Activated CD4-positive, alpha-beta T cell treated with anti-CD3 and anti-CD28 coated beads, Interleukin-2, amount 10 ng/mL, durations not matched to agents 7 days and 5 days (primary cell): ENCODE data around the gene PLAAT2. TPM values are rescaled to one million over a fixed set of nuclear protein-coding genes. Genes with fewer than 3 reads are reported as not detected.
"Not testable (repeated sequence)": the region's sequence is repeated elsewhere in the genome, so short reads cannot be mapped to it uniquely, and the experiment has no call there.

ENCODE experiments used
- CTCF ChIA-PET: fragments of 350-600 bp; sonication (Branson Sonifier 250); formaldehyde crosslinking; loops from one replicate; lab custom pipeline; 2021; ENCODE audit warnings: antibody characterized with exemption; lab: Charles Lee
- POLR2A ChIA-PET: fragments of 350-600 bp; sonication (Branson Sonifier 250); formaldehyde crosslinking; loops from one replicate; lab custom pipeline; 2021; ENCODE audit warnings: antibody characterized with exemption; lab: Charles Lee
- DNase-seq: peaks from one replicate; pipeline ENCODE4 v3.0.0-alpha.2; 2020
- H3K27ac Mint-ChIP-seq: one replicate; pipeline ENCODE4 v1.8.0; 2021; ENCODE audit warnings: mild to moderate bottlenecking, moderate library complexity, mixed read lengths
- H3K27me3 Mint-ChIP-seq: one replicate; pipeline ENCODE4 v1.8.0; 2021; ENCODE audit warnings: mixed read lengths
- H3K36me3 Mint-ChIP-seq: one replicate; pipeline ENCODE4 v1.8.0; 2021; ENCODE audit warnings: low read depth, mixed read lengths
- H3K4me1 Mint-ChIP-seq: one replicate; pipeline ENCODE4 v1.8.0; 2021; ENCODE audit warnings: mixed read lengths
- H3K4me3 Mint-ChIP-seq: one replicate; pipeline ENCODE4 v1.8.0; 2021; ENCODE audit warnings: mild to moderate bottlenecking, moderate library complexity, mixed read lengths
- H3K9me3 Mint-ChIP-seq: one replicate; pipeline ENCODE4 v1.8.0; 2021; ENCODE audit warnings: mixed read lengths
- total RNA-seq, 2 experiments: library from RNA; stranded (reverse); gene quantifications; one replicate each; pipeline ENCODE4 v1.2.3, GENCODE V29; 2021

Gene PLAAT2
- total RNA-seq, 2 experiments from 2014 or later: 0.29 TPM; not detected in 1

- Mint-ChIP-seq H3K36me3 (no peaks in the 10 kb centered on the region), H3K9me3 (no peaks in the 10 kb centered on the region), H3K27ac (no peak overlapping the region), H3K4me1 (no peaks in the 10 kb centered on the region), H3K4me3 (no peak overlapping the region), H3K27me3 (no peaks in the 10 kb centered on the region)
- DNase-seq: no peak
- CTCF ChIA-PET: interaction anchor here (0.9 kb wide), 1 partner anchor 14 kb away, joined by 3 read pairs; no protein-coding TSS in a partner anchor
- POLR2A ChIA-PET: no interaction called here
Observed at GRCh38 chr11:63598556-63598955, 35.4 kb upstream of the PLAAT2 start.

- H3K27me3 Mint-ChIP-seq: no peaks in the 10 kb centered on the region
- DNase-seq: no peak
- H3K36me3 Mint-ChIP-seq: no peaks in the 10 kb centered on the region
- no peak overlapping the region for H3K27ac Mint-ChIP-seq
- H3K4me1 Mint-ChIP-seq: peaks cover 2% of the 10 kb centered on the region
- CTCF ChIA-PET: no interaction called here
- POLR2A ChIA-PET: no interaction called here
- H3K9me3 Mint-ChIP-seq: no peaks in the 10 kb centered on the region
- H3K4me3 Mint-ChIP-seq: no peak overlapping the region
Observed at GRCh38 chr11:63595296-63595695, 32.1 kb upstream of the PLAAT2 start.

- ChIA-PET CTCF (no interaction called here), POLR2A (no interaction called here)
- Mint-ChIP-seq H3K4me3 (no peak overlapping the region), H3K36me3 (no peaks in the 10 kb centered on the region), H3K4me1 (peaks cover 2% of the 10 kb centered on the region), H3K9me3 (no peaks in the 10 kb centered on the region), H3K27ac (no peak overlapping the region), H3K27me3 (no peaks in the 10 kb centered on the region)
- no peak for DNase-seq
Observed at GRCh38 chr11:63592975-63593395, 29.8 kb upstream of the PLAAT2 start.

- no peak overlapping the region for H3K27ac Mint-ChIP-seq
- ChIA-PET POLR2A (interaction anchor here (0.7 kb wide), 1 partner anchor 107 kb away, joined by 3 read pairs; no protein-coding TSS in a partner anchor), CTCF (no interaction called here)
- no peaks in the 10 kb centered on the region for H3K9me3 Mint-ChIP-seq
- H3K4me1 Mint-ChIP-seq: peaks cover 2% of the 10 kb centered on the region
- no peaks in the 10 kb centered on the region for H3K27me3 Mint-ChIP-seq
- H3K36me3 Mint-ChIP-seq: no peaks in the 10 kb centered on the region
- no peak overlapping the region for H3K4me3 Mint-ChIP-seq
- DNase-seq: no peak
Observed at GRCh38 chr11:63590024-63590788, 27.0 kb upstream of the PLAAT2 start.

- Mint-ChIP-seq H3K27me3 (no peaks in the 10 kb centered on the region), H3K9me3 (peaks cover 2% of the 10 kb centered on the region), H3K36me3 (no peaks in the 10 kb centered on the region), H3K4me3 (no peak overlapping the region), H3K27ac (no peak overlapping the region), H3K4me1 (peaks cover 2% of the 10 kb centered on the region)
- ChIA-PET CTCF (interaction anchor here (0.6 to 0.7 kb wide), 3 partner anchors 32 to 108 kb away, joined by 3 to 4 read pairs (median 4); no protein-coding TSS in a partner anchor), POLR2A (no interaction called here)
- DNase-seq: no peak
Observed at GRCh38 chr11:63589000-63589399, 25.8 kb upstream of the PLAAT2 start.

- CTCF ChIA-PET: no interaction called here
- Mint-ChIP-seq H3K4me1 (peaks cover 13% of the 10 kb centered on the region), H3K36me3 (peaks cover 11% of the 10 kb centered on the region), H3K27ac (no peak overlapping the region), H3K4me3 (no peak overlapping the region), H3K27me3 (no peaks in the 10 kb centered on the region), H3K9me3 (peaks cover 12% of the 10 kb centered on the region)
- DNase-seq: no peak
- POLR2A ChIA-PET: no interaction called here
Observed at GRCh38 chr11:63586451-63587166, 23.4 kb upstream of the PLAAT2 start.

- peaks cover 15% of the 10 kb centered on the region for H3K4me1 Mint-ChIP-seq
- H3K27me3 Mint-ChIP-seq: no peaks in the 10 kb centered on the region
- peaks cover 28% of the 10 kb centered on the region for H3K9me3 Mint-ChIP-seq
- DNase-seq: no peak
- POLR2A ChIA-PET: no interaction called here
- peaks cover 17% of the 10 kb centered on the region for H3K36me3 Mint-ChIP-seq
- CTCF ChIA-PET: interaction anchor here (0.6 to 1.7 kb wide), 5 partner anchors 8 to 156 kb away, joined by 3 to 7 read pairs (median 4); no protein-coding TSS in a partner anchor
- no peak overlapping the region for H3K4me3 Mint-ChIP-seq
- H3K27ac Mint-ChIP-seq: no peak overlapping the region
Observed at GRCh38 chr11:63583357-63583677, 20.1 kb upstream of the PLAAT2 start.

GRCh38 chr11:63581224-63581623, 18.0 kb upstream of the PLAAT2 start:
- Mint-ChIP-seq H3K36me3 (peaks cover 17% of the 10 kb centered on the region), H3K9me3 (peaks cover 30% of the 10 kb centered on the region), H3K4me1 (peaks cover 15% of the 10 kb centered on the region)
- H3K4me3 Mint-ChIP-seq, DNase-seq, CTCF ChIA-PET, POLR2A ChIA-PET, H3K27me3 Mint-ChIP-seq, H3K27ac Mint-ChIP-seq: not testable (repeated sequence)

GRCh38 chr11:63578882-63579281, 15.7 kb upstream of the PLAAT2 start:
- peaks cover 28% of the 10 kb centered on the region for H3K9me3 Mint-ChIP-seq
- H3K27ac Mint-ChIP-seq, DNase-seq, POLR2A ChIA-PET, CTCF ChIA-PET, H3K4me3 Mint-ChIP-seq, H3K27me3 Mint-ChIP-seq: not testable (repeated sequence)
- peaks cover 24% of the 10 kb centered on the region for H3K36me3 Mint-ChIP-seq
- peaks cover 30% of the 10 kb centered on the region for H3K4me1 Mint-ChIP-seq

GRCh38 chr11:63574856-63575602, 11.8 kb upstream of the PLAAT2 start:
- Mint-ChIP-seq H3K27me3 (peaks cover 8% of the 10 kb centered on the region), H3K9me3 (peaks cover 7% of the 10 kb centered on the region), H3K4me1 (peaks cover 24% of the 10 kb centered on the region), H3K27ac (peak overlapping the region; percentile 85), H3K36me3 (peaks cover 10% of the 10 kb centered on the region), H3K4me3 (peak overlapping the region; percentile 63)
- no peak for DNase-seq
- ChIA-PET POLR2A (interaction anchor here (0.6 kb wide), 1 partner anchor 38 kb away, joined by 3 read pairs; the partner anchor contains the start of gene PLAAT4), CTCF (interaction anchor here (0.7 to 2.6 kb wide), 5 partner anchors 8 to 309 kb away, joined by 3 to 7 read pairs (median 3); no protein-coding TSS in a partner anchor)

GRCh38 chr11:63573881-63574855, 11.0 kb upstream of the PLAAT2 start:
- peaks cover 8% of the 10 kb centered on the region for H3K27me3 Mint-ChIP-seq
- H3K4me3 Mint-ChIP-seq: peak overlapping the region; percentile 63

More at GRCh38 chr11:63573881-63574855, 11.0 kb upstream of the PLAAT2 start:
- peak; percentile 59 for DNase-seq
- POLR2A ChIA-PET: interaction anchor here (0.6 kb wide), 1 partner anchor 37 kb away, joined by 3 read pairs; the partner anchor contains the start of gene PLAAT4
- Mint-ChIP-seq H3K27ac (peak overlapping the region; percentile 85), H3K36me3 (peaks cover 8% of the 10 kb centered on the region), H3K4me1 (peaks cover 24% of the 10 kb centered on the region), H3K9me3 (peaks cover 5% of the 10 kb centered on the region)
- CTCF ChIA-PET: interaction anchor here (0.6 to 2.6 kb wide), 8 partner anchors 8 to 310 kb away, joined by 3 to 7 read pairs (median 3); partner anchors contain the start of gene PLAAT4
